NCI-H1436 treated with DMSO at 0.1 percent for 48 hours (cell line): ENCODE results near the gene TPPP3.
"Not testable (repeated sequence)": the region's sequence is repeated elsewhere in the genome, so short reads cannot be mapped to it uniquely, and the experiment has no call there.

Experiments used
- DNase-seq: peaks from one replicate; lab custom pipeline; 2025; lab: John Stamatoyannopoulos, UW

TPPP3 gene

GRCh38 chr16:67425580-67425979 is 32.3 kb upstream of the TPPP3 start:
- DNase-seq: no peak

- DNase-seq: no peak
These were observed 31.8 kb upstream of the TPPP3 start for GRCh38 chr16:67425061-67425460.

- DNase-seq: no peak
These were observed 30.9 kb upstream of the TPPP3 start for GRCh38 chr16:67424261-67424615.

- no peak for DNase-seq
These were observed 30.4 kb upstream of the TPPP3 start for GRCh38 chr16:67423611-67424260.

- no peak for DNase-seq
These were observed 29.7 kb upstream of the TPPP3 start for GRCh38 chr16:67423015-67423414.

GRCh38 chr16:67421030-67421429 is 27.7 kb upstream of the TPPP3 start:
- no peak for DNase-seq

GRCh38 chr16:67419931-67420330 is 26.6 kb upstream of the TPPP3 start:
- no peak for DNase-seq

GRCh38 chr16:67419502-67419901 is 26.2 kb upstream of the TPPP3 start:
- DNase-seq: no peak

GRCh38 chr16:67417333-67418061 is 24.2 kb upstream of the TPPP3 start:
- DNase-seq: no peak

GRCh38 chr16:67415872-67416793 is 22.8 kb upstream of the TPPP3 start, which contains the start of gene ZDHHC1:
Gene ZDHHC1, minus strand, starts transcription at chr16:67416477. Its CDS starts 8,702 bp downstream, at chr16:67407775.
- DNase-seq: no peak

GRCh38 chr16:67415421-67415820 is 22.1 kb upstream of the TPPP3 start:
- not testable (repeated sequence) for DNase-seq

- DNase-seq: no peak
These were observed 20.9 kb upstream of the TPPP3 start for GRCh38 chr16:67413978-67414911.

GRCh38 chr16:67412294-67412693 is 19.0 kb upstream of the TPPP3 start:
- no peak for DNase-seq

- DNase-seq: no peak
These were observed 18.0 kb upstream of the TPPP3 start for GRCh38 chr16:67411339-67411738.

GRCh38 chr16:67409631-67410030 is 16.3 kb upstream of the TPPP3 start:
- DNase-seq: no peak

GRCh38 chr16:67407788-67408452 is 14.6 kb upstream of the TPPP3 start:
- no peak for DNase-seq

GRCh38 chr16:67407176-67407787 is 14.0 kb upstream of the TPPP3 start:
- DNase-seq: no peak

- DNase-seq: no peak
These were observed 13.0 kb upstream of the TPPP3 start for GRCh38 chr16:67406111-67406971.

GRCh38 chr16:67405336-67405735 is 12.0 kb upstream of the TPPP3 start:
- DNase-seq: no peak
